ENCODE data around the gene PGAP3. TPM values are rescaled to one million over a fixed set of nuclear protein-coding genes. Genes with fewer than 3 reads are reported as not detected.
"Not testable (repeated sequence)": the region's sequence is repeated elsewhere in the genome, so short reads cannot be mapped to it uniquely, and the experiment has no call there.

PGAP3 gene
- total and polyA plus RNA-seq, 4 donors, result 15.9 to 39.7 (median 26.4) TPM

GRCh38 chr17:39711851-39712250 lies 24.0 kb upstream of the PGAP3 start:
- ATAC-seq (ENCODE audit: insufficient read depth, low FRiP score) (no peak), DNase-seq (no peak)
- Histone ChIP-seq H3K36me3 (ENCODE audit: control insufficient read depth in 4 of 4, insufficient read depth in 4 of 4, low read length in 4 of 4) (peaks cover 5 to 48% (median 39%) of the 10 kb centered on the region in 4 donors), H3K27me3 (ENCODE audit: control insufficient read depth in 3 of 3, insufficient read depth in 3 of 3, low read length in 2 of 3) (no peaks in the 10 kb centered on the region), H3K9ac (ENCODE audit: insufficient read depth in 1 of 2, low read length in 2 of 2) (no peak overlapping the region), H3K4me1 (ENCODE audit: control insufficient read depth in 5 of 5, insufficient read depth in 5 of 5, low read length in 5 of 5) (peaks cover 0 to 1% (median 0%) of the 10 kb centered on the region in 5 donors), H3K27ac (ENCODE audit: low read depth in 1 of 2, low read length in 1 of 2) (no peak overlapping the region), H3K9me3 (ENCODE audit: control insufficient read depth in 4 of 4, insufficient read depth in 3 of 4, low read length in 3 of 4) (no peaks in the 10 kb centered on the region), H3K4me3 (no peak overlapping the region)
- TF ChIP-seq, protein P1, sequence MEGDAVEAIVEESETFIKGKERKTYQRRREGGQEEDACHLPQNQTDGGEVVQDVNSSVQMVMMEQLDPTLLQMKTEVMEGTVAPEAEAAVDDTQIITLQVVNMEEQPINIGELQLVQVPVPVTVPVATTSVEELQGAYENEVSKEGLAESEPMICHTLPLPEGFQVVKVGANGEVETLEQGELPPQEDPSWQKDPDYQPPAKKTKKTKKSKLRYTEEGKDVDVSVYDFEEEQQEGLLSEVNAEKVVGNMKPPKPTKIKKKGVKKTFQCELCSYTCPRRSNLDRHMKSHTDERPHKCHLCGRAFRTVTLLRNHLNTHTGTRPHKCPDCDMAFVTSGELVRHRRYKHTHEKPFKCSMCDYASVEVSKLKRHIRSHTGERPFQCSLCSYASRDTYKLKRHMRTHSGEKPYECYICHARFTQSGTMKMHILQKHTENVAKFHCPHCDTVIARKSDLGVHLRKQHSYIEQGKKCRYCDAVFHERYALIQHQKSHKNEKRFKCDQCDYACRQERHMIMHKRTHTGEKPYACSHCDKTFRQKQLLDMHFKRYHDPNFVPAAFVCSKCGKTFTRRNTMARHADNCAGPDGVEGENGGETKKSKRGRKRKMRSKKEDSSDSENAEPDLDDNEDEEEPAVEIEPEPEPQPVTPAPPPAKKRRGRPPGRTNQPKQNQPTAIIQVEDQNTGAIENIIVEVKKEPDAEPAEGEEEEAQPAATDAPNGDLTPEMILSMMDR (IDR thresholded peaks at IDR 0.05; ENCODE audit: control extremely low read depth, extremely low read depth), result no peak
- WGBS, 2 donors, result 93 to 95% methylated on average over 10 of the region's 10 CpGs

DNA sequence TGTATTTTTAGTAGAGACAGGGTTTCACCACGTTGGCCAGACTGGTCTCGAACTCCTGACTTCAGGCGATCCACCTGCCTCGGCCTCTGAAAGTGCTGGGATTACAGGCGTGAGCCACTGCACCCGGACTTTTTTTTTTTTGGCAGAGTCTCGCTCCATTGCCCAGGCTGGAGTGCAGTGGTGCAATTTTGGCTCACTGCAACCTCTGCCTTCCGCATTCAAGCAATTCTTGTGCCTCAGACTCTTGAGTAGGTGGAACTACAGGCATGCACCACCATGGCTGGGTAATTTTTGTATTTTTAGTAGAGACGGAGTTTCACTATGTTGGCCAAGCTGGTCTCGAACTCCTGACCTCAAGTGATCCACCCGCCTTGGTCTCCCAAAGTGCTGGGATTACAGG lies 23.2 kb upstream of the PGAP3 start:
- H3K4me1 ChIP-seq (ENCODE audit: control insufficient read depth in 5 of 5, insufficient read depth in 5 of 5, low read length in 5 of 5); ATAC-seq (ENCODE audit: insufficient read depth, low FRiP score); H3K27me3 ChIP-seq (ENCODE audit: control insufficient read depth in 3 of 3, insufficient read depth in 3 of 3, low read length in 2 of 3); DNase-seq; H3K9ac ChIP-seq (ENCODE audit: insufficient read depth in 1 of 2, low read length in 2 of 2); H3K9me3 ChIP-seq (ENCODE audit: control insufficient read depth in 4 of 4, insufficient read depth in 3 of 4, low read length in 3 of 4); H3K4me3 ChIP-seq; H3K27ac ChIP-seq (ENCODE audit: low read depth in 1 of 2, low read length in 1 of 2): not testable (repeated sequence)
- 93 to 95% methylated on average over 11 of the region's 11 CpGs for WGBS, 2 donors
- peaks cover under 1 to 47% (median 35%) of the 10 kb centered on the region in 4 donors for H3K36me3 ChIP-seq (ENCODE audit: control insufficient read depth in 4 of 4, insufficient read depth in 4 of 4, low read length in 4 of 4)

DNA sequence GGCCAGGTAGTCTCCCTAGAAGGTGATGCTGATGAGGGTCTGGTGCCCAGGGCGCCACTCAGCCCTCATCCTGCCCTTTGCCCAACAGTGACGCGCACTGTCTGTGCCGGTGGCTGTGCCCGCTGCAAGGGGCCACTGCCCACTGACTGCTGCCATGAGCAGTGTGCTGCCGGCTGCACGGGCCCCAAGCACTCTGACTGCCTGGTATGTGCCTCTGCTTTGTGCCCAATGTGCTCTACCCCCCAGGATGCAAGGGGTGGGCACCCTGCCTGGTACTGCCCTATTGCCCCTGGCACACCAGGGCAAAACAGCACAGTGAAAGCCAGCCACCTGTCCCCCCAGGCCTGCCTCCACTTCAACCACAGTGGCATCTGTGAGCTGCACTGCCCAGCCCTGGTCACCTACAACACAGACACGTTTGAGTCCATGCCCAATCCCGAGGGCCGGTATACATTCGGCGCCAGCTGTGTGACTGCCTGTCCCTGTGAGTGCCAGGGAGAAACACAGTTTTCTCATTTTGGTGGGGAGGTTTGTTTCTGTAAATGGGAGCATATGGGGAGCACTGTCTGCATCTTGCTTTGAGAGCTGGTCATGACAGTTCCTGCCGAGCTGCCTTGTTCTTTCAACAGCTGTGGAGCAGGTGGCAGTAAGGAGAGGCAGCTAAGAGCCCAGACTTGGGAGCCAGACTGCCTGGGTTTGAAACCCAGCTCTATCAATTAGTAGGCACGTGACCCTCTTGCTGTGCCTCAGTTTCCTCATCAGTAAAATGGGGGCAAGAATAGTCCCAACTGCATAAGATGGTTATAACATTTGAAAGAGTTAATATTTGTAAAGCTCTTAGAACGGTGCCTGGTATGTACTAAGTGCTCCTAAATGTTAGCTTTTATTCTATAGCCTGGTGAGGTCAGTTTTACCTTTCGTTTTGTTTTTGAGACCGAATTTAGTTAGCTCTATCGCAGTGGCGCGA lies 22.4 kb upstream of the PGAP3 start:
- WGBS, 2 donors, result 93 to 95% methylated on average over 18 to 20 of the region's 20 CpGs
- peaks cover 0 to 39% (median 29%) of the 10 kb centered on the region in 4 donors for H3K36me3 ChIP-seq (ENCODE audit: control insufficient read depth in 4 of 4, insufficient read depth in 4 of 4, low read length in 4 of 4)

More for the DNA sequence above, 22.4 kb upstream of the PGAP3 start:
- DNase-seq (no peak), ATAC-seq (ENCODE audit: insufficient read depth, low FRiP score) (no peak)
- H3K4me3 ChIP-seq, result no peak overlapping the region
- no peak overlapping the region for H3K27ac ChIP-seq (ENCODE audit: low read depth in 1 of 2, low read length in 1 of 2)
- no peaks in the 10 kb centered on the region for H3K27me3 ChIP-seq (ENCODE audit: control insufficient read depth in 3 of 3, insufficient read depth in 3 of 3, low read length in 2 of 3)
- no peak overlapping the region for H3K9ac ChIP-seq (ENCODE audit: insufficient read depth in 1 of 2, low read length in 2 of 2)
- TF ChIP-seq, protein P1 (IDR thresholded peaks at IDR 0.05; ENCODE audit: control extremely low read depth, extremely low read depth), result no peak
- H3K9me3 ChIP-seq (ENCODE audit: control insufficient read depth in 4 of 4, insufficient read depth in 3 of 4, low read length in 3 of 4), result no peaks in the 10 kb centered on the region
- H3K4me1 ChIP-seq (ENCODE audit: control insufficient read depth in 5 of 5, insufficient read depth in 5 of 5, low read length in 5 of 5), result peaks cover 0 to 14% (median 6%) of the 10 kb centered on the region in 5 donors
